ENCODE measurements around the gene MLLT10. TPM values are rescaled to one million over a fixed set of nuclear protein-coding genes. Genes with fewer than 3 reads are reported as not detected.

Gene MLLT10
- total RNA-seq, 1 experiment from 2014 or later, result 45.2 TPM

DNA sequence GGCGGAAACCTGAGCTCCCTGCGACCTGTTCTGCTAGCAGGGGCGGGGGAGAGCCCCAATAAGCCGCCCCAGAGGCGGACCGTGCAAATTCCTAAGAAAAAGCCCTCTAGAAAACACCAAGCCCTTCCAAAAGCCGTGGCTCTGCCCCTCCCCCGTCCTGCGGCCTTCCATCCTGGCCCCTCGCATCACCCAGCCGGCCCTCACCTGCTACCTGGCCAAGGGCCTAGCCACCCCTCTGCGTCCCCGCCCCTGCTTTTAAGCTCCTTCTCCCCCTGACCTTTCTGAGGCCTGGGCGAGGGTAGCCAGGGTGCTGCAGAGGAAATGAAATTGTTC, 33.5 kb upstream of the MLLT10 start:
- intact Hi-C loops (cut with micrococcal nuclease), result no loop called here
- TF ChIP-seq CBX3 (IDR thresholded peaks at IDR 0.05; ENCODE audit: low read depth) (no peak), CEBPB (IDR thresholded peaks at IDR 0.05; ENCODE audit: low read depth) (no peak), SIN3A (IDR thresholded peaks at IDR 0.05; ENCODE audit: low read depth) (no peak), POLR2A (IDR thresholded peaks at IDR 0.05; ENCODE audit: borderline replicate concordance, extremely low read depth, insufficient read depth, insufficient read length) (no peak)
- Histone ChIP-seq H3K9ac (ENCODE audit: low read length) (no peak overlapping the region), H4K20me1 (ENCODE audit: insufficient read depth) (no peaks in the 10 kb centered on the region), H3K4me2 (ENCODE audit: low read length) (no peak overlapping the region), H2AFZ (ENCODE audit: low read depth, low read length, poor library complexity, severe bottlenecking) (no peak overlapping the region), H3K4me3 (replicated peaks in 1 of 2; ENCODE audit: low read depth in 1 of 2, low read length in 2 of 2) (no peak overlapping the region), H3K27ac (ENCODE audit: low read depth, low read length) (no peak overlapping the region), H3K9me3 (ENCODE audit: control insufficient read depth in 1 of 2, insufficient read depth in 1 of 2, low read depth in 1 of 2, low read length in 2 of 2) (no peaks in the 10 kb centered on the region), H3K36me3 (ENCODE audit: control insufficient read depth in 1 of 2, insufficient read depth in 2 of 2, low read length in 2 of 2) (no peaks in the 10 kb centered on the region), H3K27me3 (ENCODE audit: insufficient read depth, low read length) (peaks cover 3% of the 10 kb centered on the region; the same call in 1 of the 2 replicates), H3K4me1 (ENCODE audit: control insufficient read depth in 1 of 2, insufficient read depth in 2 of 2, low read length in 2 of 2) (peaks cover 0 to 15% of the 10 kb centered on the region in 2 experiments; a peak in 2 of 4 replicates), H3K79me2 (ENCODE audit: insufficient read depth, low read length) (no peaks in the 10 kb centered on the region), H3K9me2 (ENCODE audit: insufficient read depth) (no peaks in the 10 kb centered on the region)
- DNase-seq (ENCODE audit: low read depth, low spot score) (no peak), ATAC-seq (no peak)
- CTCF ChIA-PET, result no interaction called here
- RAD21 ChIA-PET (ENCODE audit: low non-redundant PET in 1 of 2, low total read pairs in 2 of 2, uncharacterized antibody in 2 of 2, unreplicated experiment in 2 of 2), result no interaction called here
- POLR2A ChIA-PET, result no interaction called here
- no TSS peak for BruUV-seq (replicated peaks)

DNA sequence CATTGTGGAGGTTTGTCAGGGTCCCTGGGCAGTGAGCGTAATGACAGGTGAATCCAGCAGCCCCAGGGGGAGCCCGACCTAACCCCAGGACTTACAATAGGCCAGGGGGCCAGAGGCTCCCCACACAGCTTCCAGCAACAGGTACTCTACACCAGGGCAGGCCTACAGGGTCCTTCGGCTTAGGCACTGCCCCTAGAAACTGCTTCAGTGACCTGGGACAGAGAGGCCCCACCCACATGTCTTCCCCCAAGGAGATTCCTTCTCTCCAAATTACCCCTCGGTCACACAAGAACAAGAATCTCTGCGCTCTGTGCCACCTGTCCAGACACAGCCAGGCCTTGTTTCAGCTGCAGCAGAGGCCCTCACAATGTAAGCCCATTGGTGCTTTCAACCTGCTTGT, 32.9 kb upstream of the MLLT10 start:
- Histone ChIP-seq H3K4me1 (ENCODE audit: control insufficient read depth in 1 of 2, insufficient read depth in 2 of 2, low read length in 2 of 2) (peaks cover 0 to 15% of the 10 kb centered on the region in 2 experiments; a peak in 2 of 4 replicates), H2AFZ (ENCODE audit: low read depth, low read length, poor library complexity, severe bottlenecking) (no peak overlapping the region), H3K27me3 (ENCODE audit: insufficient read depth, low read length) (peaks cover 3% of the 10 kb centered on the region; the same call in 1 of the 2 replicates), H3K4me2 (ENCODE audit: low read length) (no peak overlapping the region), H3K9me2 (ENCODE audit: insufficient read depth) (no peaks in the 10 kb centered on the region), H3K9me3 (ENCODE audit: control insufficient read depth in 1 of 2, insufficient read depth in 1 of 2, low read depth in 1 of 2, low read length in 2 of 2) (no peaks in the 10 kb centered on the region), H3K9ac (ENCODE audit: low read length) (no peak overlapping the region), H3K36me3 (ENCODE audit: control insufficient read depth in 1 of 2, insufficient read depth in 2 of 2, low read length in 2 of 2) (no peaks in the 10 kb centered on the region), H4K20me1 (ENCODE audit: insufficient read depth) (no peaks in the 10 kb centered on the region), H3K27ac (ENCODE audit: low read depth, low read length) (no peak overlapping the region), H3K79me2 (ENCODE audit: insufficient read depth, low read length) (no peaks in the 10 kb centered on the region), H3K4me3 (replicated peaks in 1 of 2; ENCODE audit: low read depth in 1 of 2, low read length in 2 of 2) (no peak overlapping the region)
- BruUV-seq (replicated peaks), result no TSS peak
- ATAC-seq (no peak), DNase-seq (ENCODE audit: low read depth, low spot score) (no peak)
- ChIA-PET POLR2A (no interaction called here), RAD21 (ENCODE audit: low non-redundant PET in 1 of 2, low total read pairs in 2 of 2, uncharacterized antibody in 2 of 2, unreplicated experiment in 2 of 2) (no interaction called here), CTCF (no interaction called here)
- intact Hi-C loops (cut with micrococcal nuclease), result no loop called here
- TF ChIP-seq, protein P1, sequence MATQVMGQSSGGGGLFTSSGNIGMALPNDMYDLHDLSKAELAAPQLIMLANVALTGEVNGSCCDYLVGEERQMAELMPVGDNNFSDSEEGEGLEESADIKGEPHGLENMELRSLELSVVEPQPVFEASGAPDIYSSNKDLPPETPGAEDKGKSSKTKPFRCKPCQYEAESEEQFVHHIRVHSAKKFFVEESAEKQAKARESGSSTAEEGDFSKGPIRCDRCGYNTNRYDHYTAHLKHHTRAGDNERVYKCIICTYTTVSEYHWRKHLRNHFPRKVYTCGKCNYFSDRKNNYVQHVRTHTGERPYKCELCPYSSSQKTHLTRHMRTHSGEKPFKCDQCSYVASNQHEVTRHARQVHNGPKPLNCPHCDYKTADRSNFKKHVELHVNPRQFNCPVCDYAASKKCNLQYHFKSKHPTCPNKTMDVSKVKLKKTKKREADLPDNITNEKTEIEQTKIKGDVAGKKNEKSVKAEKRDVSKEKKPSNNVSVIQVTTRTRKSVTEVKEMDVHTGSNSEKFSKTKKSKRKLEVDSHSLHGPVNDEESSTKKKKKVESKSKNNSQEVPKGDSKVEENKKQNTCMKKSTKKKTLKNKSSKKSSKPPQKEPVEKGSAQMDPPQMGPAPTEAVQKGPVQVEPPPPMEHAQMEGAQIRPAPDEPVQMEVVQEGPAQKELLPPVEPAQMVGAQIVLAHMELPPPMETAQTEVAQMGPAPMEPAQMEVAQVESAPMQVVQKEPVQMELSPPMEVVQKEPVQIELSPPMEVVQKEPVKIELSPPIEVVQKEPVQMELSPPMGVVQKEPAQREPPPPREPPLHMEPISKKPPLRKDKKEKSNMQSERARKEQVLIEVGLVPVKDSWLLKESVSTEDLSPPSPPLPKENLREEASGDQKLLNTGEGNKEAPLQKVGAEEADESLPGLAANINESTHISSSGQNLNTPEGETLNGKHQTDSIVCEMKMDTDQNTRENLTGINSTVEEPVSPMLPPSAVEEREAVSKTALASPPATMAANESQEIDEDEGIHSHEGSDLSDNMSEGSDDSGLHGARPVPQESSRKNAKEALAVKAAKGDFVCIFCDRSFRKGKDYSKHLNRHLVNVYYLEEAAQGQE (IDR thresholded peaks at IDR 0.05; ENCODE audit: low read depth), result no peak
- TF ChIP-seq TCF7L2 (IDR thresholded peaks at IDR 0.05; ENCODE audit: borderline replicate concordance, extremely low read depth, insufficient read depth, insufficient read length) (no peak), EZH2phosphoT487 (IDR thresholded peaks at IDR 0.05; ENCODE audit: borderline replicate concordance) (no peak), CEBPB (IDR thresholded peaks at IDR 0.05; ENCODE audit: low read depth) (no peak)
